Lower leg skin (tissue), 3 donors: ENCODE measurements around the gene RAB3IP.

Experiments used
- POLR2A ChIP-seq, 2 donors: fragments of 450-650 bp; IDR thresholded peaks; one replicate each; pipeline ENCODE4 v1.6.1; 2016 to 2017; ENCODE audit warnings: antibody characterized with exemption in 2 of 2, mild to moderate bottlenecking in 1 of 2, moderate library complexity in 1 of 2
- TF ChIP-seq, protein P1 (sequence below), 3 donors: fragments of 450-650 bp; IDR thresholded peaks; one replicate each; pipeline ENCODE4 v1.5.1; 2016; ENCODE audit warnings: antibody characterized with exemption in 3 of 3, mild to moderate bottlenecking in 3 of 3, moderate library complexity in 2 of 3

DNA sequence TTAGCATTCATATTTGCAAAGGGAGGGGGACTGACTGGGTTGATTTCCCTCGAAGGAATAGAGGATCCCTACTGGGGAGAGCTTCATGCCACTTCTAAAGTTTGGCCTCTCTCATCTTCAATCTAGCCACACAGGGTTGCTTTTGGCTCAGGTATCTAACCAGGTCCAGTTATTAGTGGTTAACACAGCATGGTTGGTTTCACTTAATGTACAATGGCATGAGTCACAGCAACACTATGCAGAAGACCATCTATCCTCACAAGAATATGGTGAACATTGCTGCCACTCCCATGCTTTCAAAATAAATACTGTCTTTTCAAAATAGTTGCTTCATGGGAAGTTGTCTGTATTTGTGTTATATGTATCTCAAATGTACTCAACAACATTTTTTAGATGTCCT lies 6.6 kb upstream of the RAB3IP start:
- TF ChIP-seq, protein P1, sequence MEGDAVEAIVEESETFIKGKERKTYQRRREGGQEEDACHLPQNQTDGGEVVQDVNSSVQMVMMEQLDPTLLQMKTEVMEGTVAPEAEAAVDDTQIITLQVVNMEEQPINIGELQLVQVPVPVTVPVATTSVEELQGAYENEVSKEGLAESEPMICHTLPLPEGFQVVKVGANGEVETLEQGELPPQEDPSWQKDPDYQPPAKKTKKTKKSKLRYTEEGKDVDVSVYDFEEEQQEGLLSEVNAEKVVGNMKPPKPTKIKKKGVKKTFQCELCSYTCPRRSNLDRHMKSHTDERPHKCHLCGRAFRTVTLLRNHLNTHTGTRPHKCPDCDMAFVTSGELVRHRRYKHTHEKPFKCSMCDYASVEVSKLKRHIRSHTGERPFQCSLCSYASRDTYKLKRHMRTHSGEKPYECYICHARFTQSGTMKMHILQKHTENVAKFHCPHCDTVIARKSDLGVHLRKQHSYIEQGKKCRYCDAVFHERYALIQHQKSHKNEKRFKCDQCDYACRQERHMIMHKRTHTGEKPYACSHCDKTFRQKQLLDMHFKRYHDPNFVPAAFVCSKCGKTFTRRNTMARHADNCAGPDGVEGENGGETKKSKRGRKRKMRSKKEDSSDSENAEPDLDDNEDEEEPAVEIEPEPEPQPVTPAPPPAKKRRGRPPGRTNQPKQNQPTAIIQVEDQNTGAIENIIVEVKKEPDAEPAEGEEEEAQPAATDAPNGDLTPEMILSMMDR (IDR thresholded peaks at IDR 0.05): no peak
- no peak for TF ChIP-seq POLR2A (IDR thresholded peaks at IDR 0.05)
